Sciatic nerve (tissue), 2 donors: ENCODE measurements around the gene PID1. TPM values are rescaled to one million over a fixed set of nuclear protein-coding genes. Genes with fewer than 3 reads are reported as not detected.

Experiments
- ATAC-seq: fragments of 200-7000 bp; cut with Tn5 transposase; one replicate; pipeline ENCODE4 v1.9.1; 2020; ENCODE audit warnings: mild to moderate bottlenecking, moderate library complexity
- DNase-seq: peaks from one replicate; pipeline ENCODE4 v3.0.0-alpha.2; 2020; ENCODE audit warnings: low spot score
- intact Hi-C: fragments of 100-400 bp; cut with DNase I; formaldehyde crosslinking; loops from one replicate; pipeline ENCODE4 v1.14.2; 2022
- total RNA-seq: library from RNA; stranded (reverse); fragmentation: NEBNext Ultra II Directional; extraction: Animal tissue kit (Norgen Biotek cat#: 25700); gene quantifications from one replicate; pipeline ENCODE4 v1.2.1, GENCODE V29; 2021
- donor health status: DM: no; HTN: no; CAD: no.
- donor health status: DM: no; HTN: no; CAD: no.

The PID1 gene
- total RNA-seq, 1 donor from 2014 or later = 24.3 TPM

- intact Hi-C loops = no loop called here
- no peak for ATAC-seq
- no peak for DNase-seq
Measured at GRCh38 chr2:229001196-229001595, 269.9 kb downstream of the PID1 start.

- ATAC-seq = no peak
- intact Hi-C loops = no loop called here
Measured at GRCh38 chr2:228999326-228999725, 271.8 kb downstream of the PID1 start.

GRCh38 chr2:228988786-228989185 lies 282.3 kb downstream of the PID1 start:
- ATAC-seq (no peak), DNase-seq (no peak)
- intact Hi-C loops = no loop called here

More at GRCh38 chr2:228999326-228999725, 271.8 kb downstream of the PID1 start:
- DNase-seq = no peak

- ATAC-seq = no peak
- intact Hi-C loops = no loop called here
Measured at GRCh38 chr2:228987441-228988155, 283.5 kb downstream of the PID1 start.

GRCh38 chr2:228986961-228987360 lies 284.1 kb downstream of the PID1 start:
- intact Hi-C loops = no loop called here
- no peak for ATAC-seq

More at GRCh38 chr2:228987441-228988155, 283.5 kb downstream of the PID1 start:
- no peak for DNase-seq

GRCh38 chr2:228983700-228984099 lies 287.4 kb downstream of the PID1 start:
- ATAC-seq (no peak), DNase-seq (no peak)
- intact Hi-C loops = no loop called here

More at GRCh38 chr2:228986961-228987360, 284.1 kb downstream of the PID1 start:
- no peak for DNase-seq

- DNase-seq (no peak), ATAC-seq (no peak)
- intact Hi-C loops = no loop called here
Measured at GRCh38 chr2:228974169-228974568, 296.9 kb downstream of the PID1 start.
